Fibroblast of skin of right quadriceps (primary cell): ENCODE results near the gene ATF3.
A peak's percentile ranks its signal among the peaks of the same experiment; 100 is the strongest.

Experiments
- DNase-seq: peaks from one replicate; pipeline ENCODE4 v3.0.0-alpha.2; 2013

ATF3 gene

DNA sequence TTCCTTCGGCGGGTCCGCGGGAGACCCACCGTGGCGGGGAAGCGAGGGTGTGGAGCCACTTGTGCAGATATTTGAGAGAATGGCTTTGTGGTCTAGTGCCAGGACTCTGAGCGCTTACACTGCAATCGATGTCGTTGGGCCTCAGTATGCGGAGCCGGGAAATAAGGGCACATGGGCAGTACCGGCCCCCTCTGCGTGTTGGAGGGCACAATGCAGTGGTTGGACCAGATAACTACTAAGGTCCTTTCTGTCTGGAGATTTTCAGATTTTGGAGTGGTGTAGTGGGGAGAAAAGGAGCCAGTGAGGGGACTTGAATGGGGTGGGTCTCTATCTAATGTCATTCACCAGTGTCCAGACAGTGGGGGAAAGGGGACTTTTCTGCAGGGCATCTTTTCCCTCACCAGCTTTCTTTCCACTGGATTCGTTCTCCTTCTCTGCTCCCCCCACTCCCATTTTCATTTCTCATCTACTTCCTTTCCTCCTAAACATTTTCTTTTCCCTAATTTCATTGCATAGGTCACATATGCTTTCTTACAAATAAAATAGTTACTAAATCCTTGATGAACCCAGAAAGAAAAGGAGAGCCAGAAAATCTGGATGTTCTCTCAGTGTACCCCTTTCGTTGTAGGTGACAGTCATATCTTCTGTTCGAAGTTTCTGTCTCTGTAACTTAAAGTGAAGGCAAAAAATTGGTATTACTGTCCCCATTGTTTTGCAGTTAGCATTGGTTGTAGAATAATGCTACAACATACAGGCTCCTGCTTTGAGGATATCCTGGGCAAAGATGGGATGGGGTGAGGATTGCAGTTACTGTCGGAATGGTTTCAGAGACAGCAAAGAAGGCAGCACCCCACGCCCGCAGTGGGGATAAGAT lies 1.4 kb downstream of the ATF3 start:
- DNase-seq: peak; percentile 20

DNA sequence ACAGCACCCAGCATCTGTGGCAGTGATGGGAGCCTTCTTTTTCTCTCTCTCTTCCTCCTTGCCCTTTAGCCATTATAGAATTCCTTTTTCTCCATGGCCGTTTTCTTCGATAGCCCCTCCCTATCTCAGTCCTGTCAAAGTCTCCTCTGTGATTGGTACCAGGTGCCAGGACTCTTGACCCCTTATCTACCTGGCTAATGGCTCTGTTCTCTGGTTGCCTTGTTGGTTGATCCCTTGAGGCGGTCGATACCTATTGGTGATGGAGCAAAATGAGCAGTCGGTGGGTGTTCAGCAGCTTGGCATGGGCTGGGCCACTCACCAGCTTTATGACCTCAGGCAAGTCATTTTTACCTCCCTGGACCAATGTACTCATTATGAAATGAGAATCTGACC lies 2.0 kb downstream of the ATF3 start:
- no peak for DNase-seq

DNA sequence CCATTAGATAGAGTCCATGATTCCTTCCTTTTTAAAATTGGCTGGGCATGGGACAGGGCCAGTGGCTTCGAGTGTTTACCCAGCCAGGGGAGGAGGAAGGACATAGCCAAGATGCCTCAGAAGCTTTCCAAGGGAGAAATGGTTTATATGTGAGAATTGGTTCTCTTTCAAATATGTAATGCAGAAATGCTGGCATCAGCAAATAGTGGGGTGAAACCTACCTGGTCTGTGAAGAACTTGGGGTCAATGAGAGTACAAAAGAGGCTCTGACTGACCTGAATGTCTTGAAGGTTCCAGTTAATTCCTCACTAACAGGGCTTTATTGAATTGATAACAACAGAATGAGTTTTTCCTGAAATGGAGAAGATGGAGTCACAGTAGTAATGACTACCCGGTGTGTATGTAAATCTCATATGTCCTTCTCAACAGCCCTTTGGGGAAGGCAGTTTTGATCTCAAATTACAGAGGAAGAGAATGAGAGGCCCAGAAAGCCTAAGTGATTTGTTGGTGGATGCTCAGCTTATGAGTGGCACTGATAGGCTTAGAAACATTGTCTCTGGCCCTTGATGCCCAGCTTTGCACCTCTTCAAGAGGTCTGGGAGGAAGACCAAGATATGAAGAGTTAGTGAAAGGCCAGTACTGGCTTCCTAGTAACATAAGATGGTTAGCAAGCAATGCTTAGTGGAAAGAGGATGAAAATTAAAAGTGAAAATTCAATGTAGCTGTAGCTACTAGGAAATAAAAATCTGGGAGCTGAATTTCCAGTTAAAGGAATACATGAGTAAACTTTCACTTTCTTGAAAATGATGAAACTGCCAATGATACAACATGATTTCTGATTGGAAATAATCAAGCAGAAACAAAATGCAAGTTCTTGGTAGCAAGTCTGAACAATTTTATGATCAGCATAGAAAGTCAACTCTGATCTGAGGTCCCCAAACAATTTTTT lies 2.7 kb downstream of the ATF3 start:
- no peak for DNase-seq

DNA sequence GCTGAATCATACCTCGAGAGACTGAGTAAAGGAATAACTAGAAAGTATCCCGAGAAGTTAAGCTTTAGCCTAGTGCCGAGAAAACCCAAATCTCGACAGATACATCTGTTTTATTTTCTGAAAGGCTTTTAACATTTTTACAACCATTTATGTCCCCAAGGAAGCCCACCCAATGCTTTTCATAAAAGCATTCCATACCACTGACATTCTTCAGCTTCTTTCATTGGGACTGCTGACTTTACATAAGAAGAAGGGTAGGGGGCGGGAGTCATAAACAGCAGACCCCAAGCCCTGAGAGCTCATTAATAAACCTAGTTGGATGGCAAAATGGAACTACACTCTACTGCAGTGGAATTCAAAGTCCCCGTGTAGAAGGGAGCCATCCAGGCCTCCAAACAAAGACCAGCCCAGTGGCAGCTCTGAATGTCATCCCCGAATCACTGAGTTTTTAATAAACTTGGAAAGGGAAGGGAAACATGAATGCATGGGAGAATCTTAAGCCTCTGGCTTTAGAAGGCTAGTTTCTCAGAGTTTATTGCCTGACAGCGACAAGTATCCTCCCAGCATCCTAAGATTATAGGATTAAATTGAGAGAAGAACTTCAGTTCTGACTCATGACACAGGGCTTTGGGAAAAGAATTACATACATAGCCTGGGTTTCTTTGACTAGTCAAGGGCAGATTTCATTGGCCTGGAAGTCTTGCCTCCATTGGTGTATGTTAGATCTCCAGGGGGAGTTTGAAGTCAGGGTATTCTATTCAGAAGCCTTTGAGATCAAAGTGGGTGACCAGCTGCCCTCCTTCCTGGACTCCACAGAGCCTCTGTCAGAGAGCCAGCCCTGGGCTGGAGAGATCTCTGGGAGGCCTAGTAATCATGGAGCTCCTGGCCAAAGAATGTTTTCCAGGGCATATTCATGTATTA lies 3.7 kb downstream of the ATF3 start:
- peak; percentile 40 for DNase-seq

DNA sequence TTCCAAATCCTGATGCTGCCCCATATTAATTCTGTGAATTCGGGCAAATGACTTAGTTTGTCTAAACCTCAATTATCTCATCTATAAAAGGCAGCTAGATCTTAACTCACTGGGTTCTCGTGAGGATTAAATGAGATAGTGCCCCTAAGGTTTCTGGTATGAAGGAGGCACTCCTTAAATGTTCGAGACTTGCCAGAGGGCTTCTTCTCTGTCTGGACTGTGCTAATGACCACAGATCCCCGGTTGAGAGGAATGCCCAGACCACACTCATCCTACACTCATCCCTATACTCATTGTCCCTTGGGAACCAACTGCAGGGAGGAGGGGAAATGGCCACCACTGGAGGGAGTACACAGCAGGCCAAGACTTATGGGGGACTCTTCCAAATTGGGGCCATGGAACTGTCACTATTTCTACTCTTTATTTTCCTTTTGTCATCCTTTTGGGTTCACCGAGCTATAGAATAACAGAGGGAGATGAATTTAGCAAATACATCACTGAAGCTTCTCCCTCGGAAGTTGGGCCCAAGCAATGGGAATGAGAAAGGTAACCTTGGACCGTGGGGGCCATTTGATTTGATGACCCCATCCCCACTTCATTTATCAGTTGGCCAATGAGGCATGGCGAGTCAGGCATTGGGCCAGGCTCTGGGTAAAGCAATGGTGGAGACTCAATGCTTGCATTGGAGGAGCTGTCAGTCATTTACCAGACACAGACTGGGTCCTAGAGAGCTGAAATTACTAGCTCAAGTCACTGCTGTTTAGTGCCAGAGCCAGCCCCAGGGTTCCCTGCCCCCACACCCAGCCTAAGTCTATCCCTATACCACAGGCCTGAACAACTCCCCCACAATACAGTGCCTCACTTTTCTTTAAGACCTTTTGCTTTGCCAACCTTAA lies 5.1 kb downstream of the ATF3 start:
- peak; percentile 73 for DNase-seq

DNA sequence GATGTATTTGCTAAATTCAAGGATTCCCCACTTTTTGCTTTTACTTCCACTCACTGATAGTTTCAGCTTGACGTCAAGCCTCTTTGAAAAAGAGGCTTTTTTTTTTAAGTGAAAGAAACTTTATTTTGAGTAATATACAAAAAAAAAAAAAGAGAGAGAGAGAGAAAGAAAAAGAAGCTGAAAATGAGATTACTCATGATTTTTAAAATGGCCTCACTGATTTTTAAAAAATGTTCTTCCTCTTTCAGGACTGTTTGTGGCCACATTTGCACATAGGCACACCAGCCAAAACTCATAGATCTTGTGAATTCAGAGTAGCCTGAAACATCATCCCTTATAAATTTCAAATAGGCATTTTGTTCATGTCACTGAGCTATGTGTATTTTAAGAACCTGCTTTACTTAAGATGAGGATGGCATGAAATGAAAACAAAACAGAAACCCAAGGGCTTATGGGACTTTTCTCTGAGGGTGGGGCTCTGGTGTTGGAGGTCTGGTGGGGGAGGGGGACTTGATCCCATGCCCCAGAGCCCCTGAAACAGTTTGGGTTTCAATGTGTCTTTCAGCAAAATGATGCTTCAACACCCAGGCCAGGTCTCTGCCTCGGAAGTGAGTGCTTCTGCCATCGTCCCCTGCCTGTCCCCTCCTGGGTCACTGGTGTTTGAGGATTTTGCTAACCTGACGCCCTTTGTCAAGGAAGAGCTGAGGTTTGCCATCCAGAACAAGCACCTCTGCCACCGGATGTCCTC lies 6.1 kb downstream of the ATF3 start:
- no peak for DNase-seq

DNA sequence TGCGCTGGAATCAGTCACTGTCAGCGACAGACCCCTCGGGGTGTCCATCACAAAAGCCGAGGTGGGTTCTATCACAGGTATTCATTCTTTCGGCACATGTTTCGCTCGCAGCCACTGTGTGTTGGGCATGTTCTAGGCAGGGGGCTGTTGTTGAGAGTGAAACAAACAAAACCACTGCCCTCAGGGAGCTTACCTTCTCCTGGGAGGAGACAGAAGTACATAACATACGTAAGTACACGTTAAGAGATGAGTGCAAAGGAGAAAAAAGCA lies 6.6 kb downstream of the ATF3 start:
- no peak for DNase-seq

DNA sequence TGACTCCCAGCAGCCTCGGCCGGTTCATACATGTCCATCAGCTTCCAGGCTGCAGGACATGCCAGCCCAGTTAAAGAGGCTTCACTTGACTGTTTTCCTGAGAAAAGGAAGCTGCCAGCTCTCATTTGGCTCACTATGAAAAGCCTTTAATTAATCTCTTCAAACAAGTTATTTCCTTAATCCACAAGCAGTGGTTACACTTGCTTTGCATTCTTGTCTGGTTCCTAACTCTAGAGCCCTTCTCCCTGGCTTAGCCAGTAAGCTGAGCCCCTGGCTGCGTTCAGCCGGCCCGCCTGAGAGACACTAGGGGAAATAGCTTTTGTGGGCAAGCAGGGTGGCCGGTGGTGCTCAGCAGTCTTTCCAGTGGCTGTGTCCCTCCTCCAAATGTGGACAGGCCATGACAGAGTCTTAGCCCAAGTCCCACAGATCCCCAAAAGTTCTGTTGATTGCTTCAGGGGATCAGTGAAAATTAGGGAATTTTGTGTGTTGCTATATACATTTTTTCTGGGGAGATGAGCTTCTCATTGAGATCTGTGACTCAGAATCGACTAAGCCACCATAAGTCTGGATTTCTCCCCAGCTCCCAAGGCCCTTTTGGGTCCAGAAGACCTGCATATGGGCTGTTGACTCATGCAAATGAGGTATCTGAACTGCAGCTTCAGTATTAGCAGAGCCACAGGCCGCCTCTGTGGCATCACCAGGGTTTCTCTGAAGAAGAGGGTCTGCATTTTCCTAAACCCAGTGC lies 10.1 kb downstream of the ATF3 start:
- peak; percentile 61 for DNase-seq

DNA sequence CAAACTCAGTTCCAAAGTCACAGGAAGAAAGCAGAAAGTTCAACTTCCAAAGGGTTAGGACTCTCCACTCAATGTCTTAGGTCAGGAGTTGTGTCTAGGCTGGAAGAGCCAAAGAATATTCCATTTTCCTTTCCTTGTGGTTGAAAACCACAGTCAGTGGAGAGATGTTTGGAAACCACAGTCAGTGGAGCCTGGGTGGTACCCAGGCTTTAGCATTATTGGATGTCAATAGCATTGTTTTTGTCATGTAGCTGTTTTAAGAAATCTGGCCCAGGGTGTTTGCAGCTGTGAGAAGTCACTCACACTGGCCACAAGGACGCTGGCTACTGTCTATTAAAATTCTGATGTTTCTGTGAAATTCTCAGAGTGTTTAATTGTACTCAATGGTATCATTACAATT lies 11.7 kb downstream of the ATF3 start:
- no peak for DNase-seq

DNA sequence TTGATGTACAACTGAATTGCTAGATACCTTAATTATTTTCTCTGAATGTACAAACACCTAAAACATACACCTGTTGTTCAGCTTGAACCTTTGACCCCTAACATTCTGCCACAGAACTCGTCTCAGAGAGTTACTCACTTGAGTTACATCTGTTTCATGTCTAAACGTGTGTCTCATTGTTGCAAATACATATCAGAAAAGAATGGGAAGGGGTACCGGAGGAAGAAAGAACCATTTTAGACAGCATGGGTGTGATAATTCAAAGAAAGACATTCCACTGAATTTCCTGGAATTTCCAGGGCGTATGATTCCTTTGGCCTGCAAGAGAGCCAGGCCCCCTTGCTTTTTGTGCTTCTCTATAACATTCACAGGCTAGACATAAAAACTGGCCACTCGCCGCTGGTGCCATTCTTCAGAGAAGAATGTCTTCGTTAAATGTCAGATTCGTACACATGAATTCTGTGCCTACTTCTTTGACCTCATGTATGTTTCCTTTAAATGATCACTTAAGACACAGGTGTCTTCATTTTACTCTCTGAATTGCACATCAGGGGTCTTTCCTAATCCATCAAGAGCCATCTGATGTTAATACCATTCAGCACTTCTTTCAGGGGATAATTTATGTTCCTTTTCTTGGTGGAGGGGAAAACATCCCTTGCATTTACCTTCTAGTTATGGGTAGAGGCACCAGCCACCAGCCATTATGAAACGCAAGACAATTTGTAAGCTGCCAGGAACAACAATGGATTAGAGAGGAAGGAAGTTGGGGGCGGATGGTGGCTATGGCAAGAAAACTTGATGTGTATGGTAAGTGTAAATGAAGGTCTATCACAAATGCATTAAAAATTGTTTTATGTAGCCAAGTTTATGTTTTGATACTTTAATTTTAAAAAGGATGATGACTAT lies 12.7 kb downstream of the ATF3 start:
- no peak for DNase-seq

DNA sequence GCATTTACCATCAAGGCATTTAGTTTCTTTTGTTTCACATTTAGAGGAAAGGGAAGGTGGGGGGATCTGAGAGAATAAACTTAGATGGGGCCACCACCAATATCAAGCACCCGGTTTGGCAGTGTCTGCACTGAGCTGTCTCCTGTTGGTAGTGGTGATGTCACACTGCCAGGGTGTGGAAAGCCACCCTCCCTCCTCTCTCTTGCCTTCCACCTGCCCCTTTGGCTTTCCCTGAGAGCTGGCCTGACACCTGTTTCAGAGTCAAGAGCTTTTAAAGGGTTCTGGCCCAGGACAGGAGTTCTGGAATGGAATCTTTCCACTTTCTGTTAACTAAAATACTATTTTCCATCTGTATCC lies 13.4 kb downstream of the ATF3 start:
- DNase-seq: no peak

DNA sequence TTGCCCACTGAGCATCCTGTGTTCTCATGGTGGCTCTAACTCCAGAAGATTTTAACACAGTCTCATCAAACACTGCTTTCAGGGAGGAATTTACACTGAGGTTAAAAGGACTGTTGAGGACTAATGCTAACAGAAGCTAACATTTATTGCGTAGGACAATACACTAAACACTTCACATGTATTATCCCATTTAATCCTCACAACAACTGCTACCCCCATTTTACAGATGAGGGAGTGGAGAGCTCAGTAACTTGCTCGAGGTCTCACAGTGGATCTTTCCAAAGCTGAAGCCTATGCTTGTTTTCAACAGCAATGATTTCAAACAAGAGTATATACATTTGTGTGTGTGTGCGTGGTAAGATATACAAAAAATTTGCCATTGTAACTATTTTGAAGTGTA lies 13.9 kb downstream of the ATF3 start:
- no peak for DNase-seq

DNA sequence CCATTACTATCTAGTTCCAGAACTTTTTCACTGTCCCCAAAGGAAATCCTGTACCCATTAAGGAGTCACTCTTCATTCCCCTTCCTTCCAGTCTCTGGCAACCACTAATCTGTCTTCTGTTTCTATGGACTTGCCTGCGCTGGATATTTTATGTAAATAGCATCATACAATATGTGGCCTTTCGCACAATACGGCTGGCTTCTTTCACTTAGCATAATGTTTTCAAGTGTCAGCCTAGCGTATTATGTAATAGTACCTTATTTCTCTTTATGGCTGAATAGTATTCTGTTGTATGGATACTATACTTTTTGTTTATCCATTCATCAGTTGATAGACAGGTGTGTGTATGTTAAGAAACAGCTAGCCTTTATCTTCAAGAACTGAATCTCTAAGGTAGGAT lies 14.3 kb downstream of the ATF3 start:
- DNase-seq: no peak

DNA sequence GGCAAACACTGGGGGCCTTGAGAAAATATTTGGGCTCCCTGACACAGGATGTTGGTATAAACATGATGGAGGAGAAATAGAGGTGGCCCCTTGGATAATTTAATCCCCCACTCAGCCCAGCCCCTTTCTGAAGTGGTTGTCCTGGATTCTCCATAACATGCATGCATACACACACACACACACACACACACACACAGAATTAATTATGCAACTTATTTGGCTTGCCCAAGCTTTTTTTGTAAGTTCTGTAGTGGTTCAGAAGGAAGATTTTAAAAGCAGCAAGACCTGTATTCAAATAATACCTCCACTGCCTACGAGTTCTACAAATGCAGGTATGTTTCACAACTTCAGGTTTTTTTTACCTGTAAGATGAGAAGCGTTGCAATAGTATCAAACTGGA lies 15.0 kb downstream of the ATF3 start:
- no peak for DNase-seq

DNA sequence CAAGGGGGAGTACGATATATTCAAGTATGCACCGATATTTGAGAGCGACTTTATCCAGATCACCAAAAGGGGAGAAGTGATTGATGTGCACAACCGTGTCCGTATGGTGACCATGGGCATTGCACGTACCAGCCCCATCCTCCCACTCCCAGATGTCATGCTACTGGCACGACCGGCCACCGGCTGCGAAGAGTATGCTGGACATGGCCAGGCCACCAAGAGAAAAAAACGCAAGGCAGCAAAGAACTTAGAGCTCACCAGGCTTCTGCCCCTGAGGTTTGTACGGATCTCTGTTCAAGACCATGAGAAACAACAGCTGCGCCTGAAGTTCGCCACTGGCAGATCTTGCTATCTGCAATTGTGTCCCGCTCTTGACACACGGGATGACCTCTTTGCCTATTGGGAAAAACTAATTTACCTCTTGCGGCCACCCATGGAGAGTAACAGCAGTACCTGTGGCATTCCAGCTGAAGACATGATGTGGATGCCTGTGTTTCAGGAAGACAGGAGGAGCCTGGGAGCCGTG lies 16.5 kb downstream of the ATF3 start:
- no peak for DNase-seq

DNA sequence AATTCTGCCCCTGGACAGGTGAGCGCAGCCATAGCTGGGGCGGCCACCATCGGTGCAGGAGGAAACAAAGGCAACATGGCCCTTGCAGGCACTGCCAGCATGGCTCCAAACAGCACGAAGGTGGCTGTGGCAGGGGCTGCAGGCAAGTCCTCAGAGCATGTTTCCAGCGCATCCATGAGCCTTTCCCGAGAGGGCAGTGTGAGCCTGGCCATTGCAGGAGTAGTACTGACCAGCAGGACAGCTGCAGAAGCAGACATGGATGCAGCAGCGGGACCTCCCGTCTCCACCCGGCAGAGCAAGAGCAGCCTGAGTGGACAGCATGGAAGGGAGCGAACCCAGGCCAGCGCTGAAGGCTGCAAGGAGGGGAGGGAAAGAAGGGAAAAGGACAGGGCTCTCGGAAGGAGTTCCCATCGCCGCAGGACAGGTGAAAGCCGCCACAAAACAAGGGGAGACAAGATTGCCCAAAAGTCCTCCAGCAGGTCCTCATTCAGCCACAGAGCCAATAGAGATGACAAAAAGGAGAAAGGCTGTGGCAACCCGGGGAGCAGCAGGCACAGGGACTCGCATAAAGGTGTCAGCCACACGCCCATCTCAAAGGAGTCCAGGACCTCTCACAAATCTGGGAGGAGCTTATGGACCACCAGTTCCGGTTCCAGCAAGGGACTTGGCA lies 17.4 kb downstream of the ATF3 start:
- DNase-seq: no peak

DNA sequence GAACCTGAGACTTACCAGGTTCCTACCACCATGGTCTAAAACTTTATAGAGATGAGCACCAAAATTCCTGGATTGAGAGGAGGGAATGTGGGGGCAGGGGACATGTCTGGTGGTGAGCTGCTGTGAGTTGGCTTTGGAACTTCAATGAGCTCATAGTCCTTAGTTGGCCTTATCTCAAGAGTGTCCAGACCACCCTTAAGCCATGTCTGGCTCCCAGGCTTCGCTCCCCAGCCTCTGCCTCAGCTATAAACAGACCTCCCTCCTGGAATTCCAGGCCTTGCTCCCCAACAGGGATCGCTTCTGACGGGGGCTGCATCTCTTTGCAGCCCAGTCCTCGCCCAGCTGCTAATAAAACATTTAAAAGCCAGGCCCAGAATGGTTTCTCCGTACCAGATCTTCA lies 19.5 kb downstream of the ATF3 start:
- no peak for DNase-seq

DNA sequence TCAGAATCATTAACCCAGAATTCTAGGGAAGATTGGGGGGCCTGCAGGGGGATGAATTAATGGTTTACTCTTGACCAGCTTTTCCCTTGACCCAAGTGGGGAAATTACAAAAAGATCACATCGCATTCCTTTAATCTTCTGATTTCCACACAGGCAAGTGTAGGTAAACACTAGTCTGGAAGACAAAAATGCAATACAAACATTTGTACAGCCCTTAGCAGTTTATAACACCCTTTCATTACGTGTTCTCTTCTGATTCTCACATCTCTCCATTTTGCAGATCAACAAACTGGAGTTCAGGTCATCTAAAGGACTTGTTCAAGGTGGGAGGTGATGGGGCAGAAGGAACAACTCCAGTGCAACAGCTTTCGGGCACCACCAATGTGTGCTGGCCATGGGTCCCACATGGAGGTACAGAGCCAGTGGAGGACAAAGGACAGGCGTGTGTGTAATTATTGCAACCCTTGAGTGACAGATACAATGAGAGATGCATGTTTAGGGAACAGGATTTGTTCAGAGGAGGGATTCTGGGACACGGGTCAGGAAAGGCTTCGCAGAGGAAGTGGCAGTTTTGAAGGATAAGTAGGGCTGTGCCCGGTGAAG lies 20.4 kb downstream of the ATF3 start:
- DNase-seq: no peak
